DND-41 (cell line): ENCODE measurements around the gene UNC119B.

ENCODE experiments used
- EZH2 ChIP-seq: IDR thresholded peaks from 3 replicates; pipeline ENCODE4 v1.6.1; 2012; ENCODE audit warnings: borderline replicate concordance, low read depth, mild to moderate bottlenecking, moderate library complexity, low read length, inconsistent platforms; ENCODE audit not compliant: severe bottlenecking
- TF ChIP-seq, protein P1 (sequence below): IDR thresholded peaks from 2 replicates; pipeline ENCODE4 v1.5.1; 2012; ENCODE audit warnings: borderline replicate concordance, low read length, moderate library complexity, mild to moderate bottlenecking; ENCODE audit not compliant: poor library complexity, severe bottlenecking; ENCODE audit errors: extremely low read depth

DNA sequence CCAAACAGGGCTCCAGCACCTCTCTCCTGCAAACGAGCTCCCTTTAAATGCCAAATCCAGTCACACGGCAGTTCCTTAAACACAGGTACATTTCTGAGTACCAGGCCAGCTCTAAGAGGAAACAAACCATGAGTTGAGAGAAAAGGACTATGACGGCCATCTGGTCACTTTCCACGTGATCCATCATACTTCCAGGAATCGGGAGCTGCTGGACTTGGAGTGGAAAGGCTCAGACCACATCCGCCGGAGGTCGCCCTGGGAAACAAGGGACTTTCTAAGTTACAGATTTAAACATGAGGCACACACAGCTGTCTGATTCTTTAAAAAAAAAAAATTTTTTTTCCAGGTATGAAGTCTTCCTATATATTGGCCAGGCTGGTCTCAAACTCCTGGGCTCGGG, 54.6 kb downstream of the UNC119B start:
- TF ChIP-seq, protein P1, sequence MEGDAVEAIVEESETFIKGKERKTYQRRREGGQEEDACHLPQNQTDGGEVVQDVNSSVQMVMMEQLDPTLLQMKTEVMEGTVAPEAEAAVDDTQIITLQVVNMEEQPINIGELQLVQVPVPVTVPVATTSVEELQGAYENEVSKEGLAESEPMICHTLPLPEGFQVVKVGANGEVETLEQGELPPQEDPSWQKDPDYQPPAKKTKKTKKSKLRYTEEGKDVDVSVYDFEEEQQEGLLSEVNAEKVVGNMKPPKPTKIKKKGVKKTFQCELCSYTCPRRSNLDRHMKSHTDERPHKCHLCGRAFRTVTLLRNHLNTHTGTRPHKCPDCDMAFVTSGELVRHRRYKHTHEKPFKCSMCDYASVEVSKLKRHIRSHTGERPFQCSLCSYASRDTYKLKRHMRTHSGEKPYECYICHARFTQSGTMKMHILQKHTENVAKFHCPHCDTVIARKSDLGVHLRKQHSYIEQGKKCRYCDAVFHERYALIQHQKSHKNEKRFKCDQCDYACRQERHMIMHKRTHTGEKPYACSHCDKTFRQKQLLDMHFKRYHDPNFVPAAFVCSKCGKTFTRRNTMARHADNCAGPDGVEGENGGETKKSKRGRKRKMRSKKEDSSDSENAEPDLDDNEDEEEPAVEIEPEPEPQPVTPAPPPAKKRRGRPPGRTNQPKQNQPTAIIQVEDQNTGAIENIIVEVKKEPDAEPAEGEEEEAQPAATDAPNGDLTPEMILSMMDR, result no peak
- no peak for TF ChIP-seq EZH2
